AG09309 (cell line): ENCODE measurements around the gene LCN6.

ENCODE experiments used
- DNase-seq: peaks from one replicate; pipeline ENCODE4 v3.0.0-alpha.2; 2010; ENCODE audit warnings: low read depth
- H3K4me3 ChIP-seq: 2 replicates; pipeline ENCODE4 v1.5.1; 2011; ENCODE audit warnings: mild to moderate bottlenecking, low read depth, low read length, moderate library complexity; ENCODE audit not compliant: control insufficient read depth
- TF ChIP-seq, protein P1 (sequence below): IDR thresholded peaks from 2 replicates; pipeline ENCODE4 v1.5.1; 2011; ENCODE audit warnings: mild to moderate bottlenecking, low read depth, low read length, inconsistent platforms; ENCODE audit not compliant: insufficient read depth, control insufficient read depth; ENCODE audit errors: missing control alignments

The LCN6 gene

DNA sequence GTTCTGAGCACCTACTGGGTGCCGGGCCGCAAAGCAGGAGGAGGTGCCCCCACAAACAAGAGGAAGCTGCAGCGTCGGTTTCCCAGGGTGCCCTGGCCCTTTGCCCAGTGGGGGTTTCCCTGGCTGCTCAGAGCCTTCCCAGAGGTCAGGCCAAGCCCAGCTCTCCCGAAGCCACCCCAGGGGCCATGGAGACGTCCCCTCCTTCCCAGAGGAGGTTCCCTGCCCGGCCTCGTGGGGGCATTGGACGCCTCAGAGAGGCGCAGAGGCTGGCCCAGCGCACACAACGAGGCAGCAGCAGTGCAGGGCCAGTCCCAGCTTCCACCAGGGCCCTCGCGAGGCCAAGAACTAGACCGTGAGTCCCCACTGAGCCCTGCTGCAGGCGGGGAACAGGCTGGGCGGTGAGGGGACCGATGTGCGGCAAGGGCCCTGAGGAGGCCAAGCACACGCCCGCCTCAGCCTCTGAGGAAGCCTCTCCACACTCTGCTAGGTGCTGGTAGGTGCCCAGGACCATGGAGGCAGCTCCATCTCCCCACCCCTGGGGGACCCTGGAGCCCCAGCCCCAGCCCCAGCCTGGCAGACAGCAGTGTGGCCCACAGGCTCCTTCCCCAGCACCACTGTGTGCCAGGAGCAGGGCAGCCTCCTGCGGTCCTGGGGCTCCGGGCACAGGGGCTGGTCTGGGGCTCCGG lies 29.0 kb downstream of the LCN6 start:
- TF ChIP-seq, protein P1, sequence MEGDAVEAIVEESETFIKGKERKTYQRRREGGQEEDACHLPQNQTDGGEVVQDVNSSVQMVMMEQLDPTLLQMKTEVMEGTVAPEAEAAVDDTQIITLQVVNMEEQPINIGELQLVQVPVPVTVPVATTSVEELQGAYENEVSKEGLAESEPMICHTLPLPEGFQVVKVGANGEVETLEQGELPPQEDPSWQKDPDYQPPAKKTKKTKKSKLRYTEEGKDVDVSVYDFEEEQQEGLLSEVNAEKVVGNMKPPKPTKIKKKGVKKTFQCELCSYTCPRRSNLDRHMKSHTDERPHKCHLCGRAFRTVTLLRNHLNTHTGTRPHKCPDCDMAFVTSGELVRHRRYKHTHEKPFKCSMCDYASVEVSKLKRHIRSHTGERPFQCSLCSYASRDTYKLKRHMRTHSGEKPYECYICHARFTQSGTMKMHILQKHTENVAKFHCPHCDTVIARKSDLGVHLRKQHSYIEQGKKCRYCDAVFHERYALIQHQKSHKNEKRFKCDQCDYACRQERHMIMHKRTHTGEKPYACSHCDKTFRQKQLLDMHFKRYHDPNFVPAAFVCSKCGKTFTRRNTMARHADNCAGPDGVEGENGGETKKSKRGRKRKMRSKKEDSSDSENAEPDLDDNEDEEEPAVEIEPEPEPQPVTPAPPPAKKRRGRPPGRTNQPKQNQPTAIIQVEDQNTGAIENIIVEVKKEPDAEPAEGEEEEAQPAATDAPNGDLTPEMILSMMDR, result no peak
- DNase-seq, result no peak
- H3K4me3 ChIP-seq, result no peak overlapping the region

DNA sequence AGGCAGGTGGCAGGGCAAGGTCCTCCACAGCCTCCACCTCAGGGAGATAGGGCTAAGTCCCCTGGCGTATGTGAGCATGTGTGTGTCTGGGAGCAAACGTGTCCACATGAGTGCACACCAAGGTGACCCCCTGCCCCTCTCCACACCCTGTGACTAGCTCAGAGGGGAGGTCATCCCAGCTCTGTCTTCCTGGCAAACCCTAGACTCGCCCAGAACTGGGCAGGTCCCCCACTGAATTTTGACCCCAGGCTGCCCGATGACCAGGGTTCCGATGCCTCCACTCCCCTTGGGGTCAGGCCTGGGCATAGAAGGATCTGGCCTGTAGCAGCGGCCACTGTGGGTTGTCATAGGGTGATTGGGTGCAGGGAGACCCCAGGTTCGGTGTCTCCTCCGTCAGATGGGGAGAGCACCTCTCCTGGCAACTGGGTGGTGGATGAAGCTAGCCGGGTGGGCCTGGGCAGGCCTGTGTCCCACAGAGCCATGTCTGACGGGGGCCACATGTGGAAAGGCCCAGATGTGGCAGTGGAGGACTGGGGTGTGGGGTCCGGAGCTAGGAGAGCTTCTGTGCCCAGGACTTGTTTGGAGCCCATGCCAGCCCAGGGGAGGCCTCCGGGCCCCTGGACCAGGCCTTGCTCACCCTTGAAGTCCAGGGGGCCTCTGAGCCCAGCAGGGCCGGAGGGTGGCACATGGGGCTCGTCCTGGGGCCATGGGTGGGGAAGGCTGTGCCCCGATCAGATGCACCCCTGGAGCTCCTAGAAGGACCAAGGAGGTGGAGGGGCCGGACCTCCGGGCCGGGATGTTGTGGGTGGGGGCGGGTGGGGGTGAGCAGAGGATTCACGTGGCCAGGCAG lies 29.8 kb downstream of the LCN6 start:
- no peak overlapping the region for H3K4me3 ChIP-seq
- TF ChIP-seq, protein P1, result no peak
- DNase-seq, result no peak

DNA sequence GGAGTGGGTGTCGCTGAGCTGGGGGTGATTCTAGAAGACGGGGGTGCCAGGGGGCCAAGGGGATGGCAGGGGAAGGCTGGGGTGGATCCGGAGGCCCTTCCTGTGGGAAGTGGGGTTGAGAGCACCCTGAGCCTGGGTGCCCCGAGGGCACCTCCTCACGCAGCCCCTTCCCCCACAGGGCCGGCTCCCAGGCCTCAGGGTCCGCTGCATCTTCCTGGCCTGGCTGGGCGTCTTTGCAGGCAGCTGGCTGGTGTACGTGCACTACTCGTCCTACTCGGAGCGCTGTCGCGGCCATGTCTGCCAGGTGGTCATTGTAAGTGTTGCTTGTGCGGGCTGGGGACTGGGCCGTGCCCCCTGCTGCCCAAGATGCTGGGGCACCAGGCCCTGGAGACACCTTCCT lies 30.9 kb downstream of the LCN6 start:
- TF ChIP-seq, protein P1, result no peak
- DNase-seq, result no peak
- no peak overlapping the region for H3K4me3 ChIP-seq

DNA sequence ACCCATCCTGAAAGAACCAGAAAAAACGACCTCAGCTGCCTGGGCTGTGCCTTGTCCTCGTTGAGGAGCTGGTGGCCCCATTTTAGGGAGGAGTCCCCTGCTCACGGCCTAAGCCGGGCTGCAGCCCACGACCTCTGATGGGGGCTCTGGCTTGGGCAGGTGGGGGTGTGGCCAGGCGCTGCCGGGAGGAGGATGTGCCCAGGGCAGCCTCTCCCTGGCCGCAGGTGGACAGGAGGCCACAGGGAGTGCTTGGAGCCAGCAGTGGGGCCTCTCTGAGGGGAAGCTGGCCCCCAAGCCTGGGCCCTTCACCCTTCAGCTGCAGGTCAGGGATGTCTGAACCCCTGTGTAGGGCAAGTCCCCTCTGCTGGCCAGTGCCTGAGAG lies 33.4 kb downstream of the LCN6 start:
- TF ChIP-seq, protein P1, result no peak
- DNase-seq, result no peak
- H3K4me3 ChIP-seq, result no peak overlapping the region

DNA sequence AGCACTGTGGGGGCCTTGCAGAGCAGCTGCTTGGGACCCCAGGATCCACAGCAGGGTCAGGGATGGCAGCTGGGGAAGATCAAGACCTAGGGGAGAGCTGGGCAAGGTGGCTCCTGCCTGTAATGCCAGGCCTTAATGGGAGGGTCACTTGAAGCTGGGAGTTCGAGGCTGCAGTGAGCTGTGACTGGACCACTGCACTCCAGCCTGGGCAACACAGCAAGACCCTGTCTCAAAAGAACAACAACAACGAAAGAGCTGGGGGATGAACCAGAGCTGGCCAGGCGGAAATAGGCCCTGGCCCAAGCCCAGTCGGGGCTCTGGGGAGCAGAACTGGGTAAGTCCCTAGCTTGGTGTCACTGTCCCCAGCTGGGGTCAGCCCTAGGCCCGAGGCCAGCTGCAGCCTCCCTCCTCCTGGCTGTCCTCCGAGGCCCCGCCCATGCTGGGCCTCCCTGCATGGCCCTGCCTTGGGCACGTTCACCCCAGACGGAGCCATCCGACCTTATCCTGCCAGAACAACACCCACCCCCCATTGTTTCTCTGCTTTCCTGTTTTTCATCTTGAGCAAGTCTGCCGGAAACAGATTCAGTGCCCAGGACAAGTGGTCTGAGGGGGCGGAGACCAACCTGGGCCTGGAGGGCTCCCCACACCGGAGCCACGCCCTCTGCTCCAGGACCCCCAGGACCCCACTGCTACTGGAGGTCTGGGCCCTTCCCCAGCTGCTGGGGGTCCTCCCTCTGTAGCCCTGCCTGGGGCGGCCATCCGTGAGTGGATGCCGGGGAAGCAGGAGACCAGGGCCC lies 34.0 kb downstream of the LCN6 start:
- H3K4me3 ChIP-seq, result no peak overlapping the region
- TF ChIP-seq, protein P1, result no peak
- DNase-seq, result no peak

DNA sequence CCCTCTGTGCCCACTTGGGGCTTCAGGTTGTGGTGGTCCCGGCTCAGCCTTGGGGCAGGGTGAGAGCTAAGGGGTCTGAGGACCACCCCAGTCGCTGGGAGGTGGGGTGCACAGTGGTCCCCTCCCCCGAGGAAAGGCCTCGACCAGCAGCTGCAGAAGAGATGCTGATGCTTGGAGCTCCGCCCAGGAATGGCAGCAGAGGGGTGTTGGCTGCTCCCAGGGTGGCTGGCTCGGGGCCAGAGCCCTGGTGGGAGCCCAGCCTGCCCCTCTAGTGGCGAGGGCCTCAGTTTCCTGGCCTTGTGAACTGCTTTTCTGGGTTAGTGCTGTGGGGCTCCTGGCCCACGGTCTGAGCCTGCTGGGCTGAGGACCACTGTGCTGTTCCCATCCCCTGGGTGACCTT lies 34.8 kb downstream of the LCN6 start:
- no peak for DNase-seq
- TF ChIP-seq, protein P1, result no peak
- no peak overlapping the region for H3K4me3 ChIP-seq
